Activated CD4-positive, alpha-beta T cell treated with anti-CD3 and anti-CD28 coated beads, Interleukin-2, amount 10 ng/mL, durations not matched to agents 24 days and 14 days (primary cell): Measurements from ENCODE around the gene ARHGAP31. TPM values are rescaled to one million over a fixed set of nuclear protein-coding genes. Genes with fewer than 3 reads are reported as not detected.

Experiments
- DNase-seq: peaks from one replicate; pipeline ENCODE4 v3.0.0; 2022
- H3K27ac Mint-ChIP-seq: one replicate; pipeline ENCODE4 v1.8.0; 2022; ENCODE audit warnings: mild to moderate bottlenecking, mixed read lengths
- H3K27me3 Mint-ChIP-seq: one replicate; pipeline ENCODE4 v1.8.0; 2022; ENCODE audit warnings: mixed read lengths
- H3K36me3 Mint-ChIP-seq: one replicate; pipeline ENCODE4 v1.8.0; 2022; ENCODE audit warnings: low read depth, mild to moderate bottlenecking, mixed read lengths
- H3K4me1 Mint-ChIP-seq: one replicate; pipeline ENCODE4 v1.8.0; 2021; ENCODE audit warnings: mixed read lengths
- H3K4me3 Mint-ChIP-seq: one replicate; pipeline ENCODE4 v1.8.0; 2022; ENCODE audit warnings: mild to moderate bottlenecking, moderate library complexity, mixed read lengths
- H3K9me3 Mint-ChIP-seq: one replicate; pipeline ENCODE4 v1.8.0; 2021; ENCODE audit warnings: mixed read lengths
- intact Hi-C: fragments of 100-400 bp; cut with micrococcal nuclease; formaldehyde crosslinking; loops from one replicate; pipeline ENCODE4 v1.15.1; 2023
- total RNA-seq: library from RNA; stranded (reverse); gene quantifications from 2 replicates; pipeline ENCODE4 v1.2.3, GENCODE V29; 2022

The ARHGAP31 gene
- total RNA-seq, 1 donor from 2014 or later = 11.0 TPM

- DNase-seq = peak; percentile 47
- H3K4me1 Mint-ChIP-seq = peaks cover 8% of the 10 kb centered on the region
- no peaks in the 10 kb centered on the region for H3K9me3 Mint-ChIP-seq
- intact Hi-C loops = no loop called here
- H3K4me3 Mint-ChIP-seq = no peak overlapping the region
- peaks cover 63% of the 10 kb centered on the region for H3K36me3 Mint-ChIP-seq
- no peak overlapping the region for H3K27ac Mint-ChIP-seq
- H3K27me3 Mint-ChIP-seq = no peaks in the 10 kb centered on the region
These were observed 159.6 kb downstream of the ARHGAP31 start for GRCh38 chr3:119453822-119454221.

DNA sequence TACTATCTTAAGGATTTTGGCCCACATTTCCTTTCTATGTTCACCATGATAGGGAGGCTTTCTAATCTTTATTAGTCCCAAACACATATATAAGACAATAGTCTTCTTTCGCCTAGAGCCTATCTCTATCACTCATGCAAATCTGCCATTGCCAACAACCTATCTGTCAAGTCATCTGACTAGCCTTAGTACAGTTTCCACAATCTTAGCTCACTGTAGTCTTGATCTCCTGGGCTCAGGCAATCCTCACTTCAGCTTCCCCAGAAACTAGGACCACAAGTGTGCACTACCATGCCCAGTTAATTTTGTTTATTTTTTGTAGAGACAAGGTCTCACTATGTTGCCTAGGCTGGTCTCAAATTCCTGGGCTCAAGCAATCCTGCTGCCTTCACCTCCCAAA, 162.3 kb downstream of the ARHGAP31 start:
- peaks cover 16% of the 10 kb centered on the region for H3K4me1 Mint-ChIP-seq
- H3K27ac Mint-ChIP-seq = no peak overlapping the region

DNA sequence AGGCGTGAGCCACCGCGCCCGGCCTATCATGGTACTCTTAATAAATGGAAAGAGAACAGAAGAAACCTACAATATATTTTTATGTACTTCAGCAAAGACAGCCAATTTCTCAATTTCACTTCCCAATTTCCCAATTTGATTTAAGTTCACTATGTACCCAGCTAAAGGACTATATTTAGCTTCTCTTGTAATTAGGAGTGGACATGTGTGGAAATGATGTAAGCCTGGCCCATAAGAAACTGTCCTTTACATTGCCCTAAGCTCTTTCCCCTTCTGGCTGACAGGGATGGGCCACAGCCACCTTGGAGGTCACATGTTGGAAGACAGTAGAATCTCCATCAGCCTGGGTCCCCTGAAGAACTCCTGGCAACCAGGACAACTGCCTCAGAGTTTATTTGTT, 163.1 kb downstream of the ARHGAP31 start:
- Mint-ChIP-seq H3K4me3 (no peak overlapping the region), H3K4me1 (peaks cover 20% of the 10 kb centered on the region), H3K27me3 (no peaks in the 10 kb centered on the region), H3K27ac (no peak overlapping the region), H3K36me3 (peaks cover 70% of the 10 kb centered on the region), H3K9me3 (no peaks in the 10 kb centered on the region)
- intact Hi-C loops = no loop called here
- no peak for DNase-seq

More for the DNA sequence above, 162.3 kb downstream of the ARHGAP31 start:
- Mint-ChIP-seq H3K4me3 (no peak overlapping the region), H3K9me3 (no peaks in the 10 kb centered on the region), H3K27me3 (no peaks in the 10 kb centered on the region), H3K36me3 (peaks cover 70% of the 10 kb centered on the region)
- peak; percentile 16 for DNase-seq
- intact Hi-C loops = no loop called here

GRCh38 chr3:119463171-119464169, 169.3 kb downstream of the ARHGAP31 start, which contains the start of gene TMEM39A:
Gene TMEM39A, minus strand, starts transcription at chr3:119463615. Its CDS starts 1,541 bp downstream, at chr3:119462074.
- peak within 1 kb of the TSS; percentile 99 for H3K4me3 Mint-ChIP-seq
- peaks cover 30% of the 10 kb centered on the region for H3K36me3 Mint-ChIP-seq
- intact Hi-C loops = loop anchor here (1.0 to 5.0 kb wide), 12 partner anchors 35 to 1134 kb away; partner anchors contain the start of genes ARHGAP31, B4GALT4, CD80 and COX17
- peaks cover 30% of the 10 kb centered on the region for H3K4me1 Mint-ChIP-seq
- peaks cover 3% of the 10 kb centered on the region for H3K9me3 Mint-ChIP-seq
- peak within 1 kb of the TSS; percentile 96 for H3K27ac Mint-ChIP-seq
- peak; percentile 100 for DNase-seq
- peaks cover 2% of the 10 kb centered on the region for H3K27me3 Mint-ChIP-seq

DNA sequence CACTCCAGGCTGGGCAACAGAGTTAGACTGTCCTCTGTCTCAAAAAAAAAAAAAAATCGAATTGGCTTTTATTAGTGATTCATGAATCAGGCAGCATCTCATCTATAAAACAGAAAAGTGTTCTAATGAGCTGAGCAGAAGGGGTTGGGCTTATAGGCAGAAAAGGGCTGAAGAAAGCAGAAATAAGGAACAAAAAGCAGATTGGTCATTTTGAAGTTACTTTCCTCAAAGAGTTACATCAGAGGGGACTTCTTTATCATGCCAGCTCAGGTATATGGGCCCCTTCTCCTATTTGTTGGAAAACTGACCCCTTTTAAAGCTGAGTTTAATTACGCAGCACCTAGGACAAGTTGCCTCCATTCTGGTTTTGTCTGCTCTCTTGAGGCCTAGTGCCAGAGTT, 173.9 kb downstream of the ARHGAP31 start:
- Mint-ChIP-seq H3K36me3 (peaks cover 20% of the 10 kb centered on the region), H3K27ac (peak overlapping the region; percentile 95), H3K9me3 (peaks cover 3% of the 10 kb centered on the region), H3K27me3 (peaks cover 2% of the 10 kb centered on the region), H3K4me3 (peak overlapping the region; percentile 97), H3K4me1 (peaks cover 40% of the 10 kb centered on the region)
- intact Hi-C loops = loop anchor here (1.0 kb wide), 1 partner anchor 627 kb away; no protein-coding TSS in a partner anchor
- DNase-seq = no peak

DNA sequence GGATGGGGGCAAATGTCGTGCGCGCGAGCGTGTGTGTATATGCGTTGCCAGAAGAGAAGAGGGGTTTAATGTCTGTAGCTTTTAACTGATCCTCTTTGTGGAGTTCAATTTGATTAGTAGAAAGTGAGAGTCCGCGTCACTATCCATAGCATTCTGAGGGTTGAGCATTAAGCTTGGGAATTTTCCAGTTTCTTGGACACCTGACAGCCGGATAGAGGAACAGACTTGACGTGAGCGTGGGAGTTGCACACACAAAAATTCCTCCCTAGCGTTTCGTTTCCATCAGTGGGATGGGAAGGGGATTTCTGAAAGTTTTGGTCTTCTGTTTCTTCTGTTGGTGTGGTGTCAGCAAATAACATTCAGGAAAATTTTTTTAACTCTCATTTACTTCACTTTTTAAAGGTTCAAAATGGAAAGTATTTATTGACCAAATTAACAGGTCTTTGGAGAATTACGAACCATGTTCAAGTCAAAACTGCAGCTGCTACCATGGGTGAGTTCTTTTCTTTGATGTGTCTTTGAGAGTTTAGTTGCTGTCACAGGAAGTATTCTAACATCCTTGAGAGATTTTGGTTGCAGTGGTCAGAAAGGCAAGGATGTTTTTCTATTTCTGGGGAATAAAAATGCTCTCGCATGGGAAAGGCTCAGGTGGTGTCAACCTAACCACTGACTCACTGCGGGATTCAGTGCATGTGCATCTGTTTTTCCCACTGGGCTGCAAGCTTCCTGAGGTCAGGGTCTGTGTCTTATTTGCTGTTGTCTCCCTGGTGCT, 175.4 kb downstream of the ARHGAP31 start:
- Mint-ChIP-seq H3K27me3 (no peaks in the 10 kb centered on the region), H3K36me3 (peaks cover 19% of the 10 kb centered on the region), H3K27ac (peak overlapping the region; percentile 95), H3K9me3 (no peaks in the 10 kb centered on the region), H3K4me1 (peaks cover 30% of the 10 kb centered on the region), H3K4me3 (peak overlapping the region; percentile 97)
- intact Hi-C loops = loop anchor here (1.0 kb wide), 2 partner anchors 29 to 90 kb away; partner anchors contain the start of genes CD80 and TIMMDC1
- DNase-seq = peak; percentile 60

Other genes with a start within 250 kb of the ARHGAP31 start
- not detected in 2 replicates for gene TEX55, start 148.2 kb upstream of the ARHGAP31 start, total RNA-seq
- not detected in 2 replicates for gene UPK1B, start 120.8 kb upstream of the ARHGAP31 start, total RNA-seq
- 14.8 and 15.5 TPM in 2 replicates for gene B4GALT4, start 53.5 kb upstream of the ARHGAP31 start, total RNA-seq
- gene TMEM39A, start 169.2 kb downstream of the ARHGAP31 start, total RNA-seq = 44.0 and 52.2 TPM in 2 replicates
- 23.9 and 25.6 TPM in 2 replicates for gene POGLUT1, start 174.6 kb downstream of the ARHGAP31 start, total RNA-seq
- 113 and 117 TPM in 2 replicates for gene TIMMDC1, start 204.2 kb downstream of the ARHGAP31 start, total RNA-seq